Lung microvascular endothelial cell (primary cell): Measurements from ENCODE around the gene FTO. TPM values are rescaled to one million over a fixed set of nuclear protein-coding genes. Genes with fewer than 3 reads are reported as not detected.
A peak's percentile ranks its signal among the peaks of the same experiment; 100 is the strongest.

ENCODE experiments used
- DNase-seq, 2 donors: peaks; one replicate each; pipeline versions ENCODE4 v3.0.0 to v3.0.0-alpha.2; 2010; ENCODE audit warnings: low read depth in 2 of 2
- total RNA-seq: library from RNA; depleted of rRNA; stranded (reverse); fragments of >200 nt; gene quantifications from 2 replicates; pipeline ENCODE4 v1.2.1, GENCODE V29; 2014

Gene FTO
- total RNA-seq, 1 donor from 2014 or later, result 46.6 TPM

GRCh38 chr16:54112451-54113206 is 408.7 kb downstream of the FTO start:
- DNase-seq, result no peak

- no peak for DNase-seq
These were observed 411.6 kb downstream of the FTO start for GRCh38 chr16:54115558-54115957.

- DNase-seq, result peak in 1 of 2 donors; percentile 51
These were observed 412.2 kb downstream of the FTO start for GRCh38 chr16:54116124-54116655.

GRCh38 chr16:54118846-54119245 is 414.9 kb downstream of the FTO start:
- no peak for DNase-seq

- no peak for DNase-seq
These were observed 417.0 kb downstream of the FTO start for GRCh38 chr16:54120846-54121480.

GRCh38 chr16:54121539-54122295 is 417.8 kb downstream of the FTO start:
- no peak for DNase-seq

GRCh38 chr16:54123766-54124165 is 419.8 kb downstream of the FTO start:
- no peak for DNase-seq

GRCh38 chr16:54125751-54126655 is 422.0 kb downstream of the FTO start:
- no peak for DNase-seq

- DNase-seq, result no peak
These were observed 423.0 kb downstream of the FTO start for GRCh38 chr16:54126907-54127306.

- DNase-seq, result peak in 1 of 2 donors; percentile 3
These were observed 424.8 kb downstream of the FTO start for GRCh38 chr16:54128629-54129234.

GRCh38 chr16:54129810-54130209 is 425.9 kb downstream of the FTO start:
- no peak for DNase-seq

GRCh38 chr16:54135361-54136275 is 431.7 kb downstream of the FTO start:
- peak in 1 of 2 donors; percentile 71 for DNase-seq

GRCh38 chr16:54136276-54136625 is 432.3 kb downstream of the FTO start:
- DNase-seq, result peak in 1 of 2 donors; percentile 68

- DNase-seq, result no peak
These were observed 436.3 kb downstream of the FTO start for GRCh38 chr16:54140057-54140787.

GRCh38 chr16:54140788-54141136 is 436.8 kb downstream of the FTO start:
- DNase-seq, result no peak

GRCh38 chr16:54142787-54143186 is 438.8 kb downstream of the FTO start:
- DNase-seq, result no peak

- DNase-seq, result no peak
These were observed 439.5 kb downstream of the FTO start for GRCh38 chr16:54143410-54143809.

GRCh38 chr16:54143934-54144571 is 440.1 kb downstream of the FTO start:
- no peak for DNase-seq

- no peak for DNase-seq
These were observed 440.6 kb downstream of the FTO start for GRCh38 chr16:54144572-54144947.
